ACC112 (cell line): ENCODE data around the gene UBL4B.

Source experiments
- H2AFZ ChIP-seq: fragments of 200-600 bp; sonication (generic); one replicate; pipeline ENCODE4 v1.6.0; 2017; ENCODE audit warnings: antibody characterized with exemption, low read length; ENCODE audit not compliant: unreplicated experiment
- H3K27ac ChIP-seq: fragments of 200-600 bp; sonication (generic); 2 replicates; pipeline ENCODE4 v1.5.1; 2014; ENCODE audit warnings: low read depth, mild to moderate bottlenecking, antibody characterized with exemption, low read length, moderate library complexity
- H3K27me3 ChIP-seq: fragments of 200-600 bp; sonication (generic); 2 replicates; pipeline ENCODE4 v1.6.1; 2014; ENCODE audit warnings: mild to moderate bottlenecking, antibody characterized with exemption, low read length, moderate library complexity, mixed read lengths; ENCODE audit not compliant: insufficient read depth
- H3K36me3 ChIP-seq: fragments of 200-600 bp; sonication (generic); 2 replicates; pipeline ENCODE4 v1.6.1; 2016; ENCODE audit warnings: mild to moderate bottlenecking, antibody characterized with exemption, low read length, moderate library complexity, mixed read lengths; ENCODE audit not compliant: insufficient read depth
- H3K4me1 ChIP-seq: fragments of 200-600 bp; sonication (generic); one replicate; pipeline ENCODE4 v1.6.1; 2016; ENCODE audit warnings: low read length, mixed read lengths; ENCODE audit not compliant: insufficient read depth, unreplicated experiment, control insufficient read depth
- H3K4me3 ChIP-seq: fragments of 200-600 bp; sonication (generic); 2 replicates; pipeline ENCODE4 v1.5.1; 2014; ENCODE audit warnings: mild to moderate bottlenecking, low read depth, low read length
- H3K79me2 ChIP-seq: fragments of 200-600 bp; sonication (generic); one replicate; pipeline ENCODE4 v1.6.0; 2016; ENCODE audit warnings: low read length; ENCODE audit not compliant: control insufficient read depth, unreplicated experiment, insufficient read depth

UBL4B gene

DNA sequence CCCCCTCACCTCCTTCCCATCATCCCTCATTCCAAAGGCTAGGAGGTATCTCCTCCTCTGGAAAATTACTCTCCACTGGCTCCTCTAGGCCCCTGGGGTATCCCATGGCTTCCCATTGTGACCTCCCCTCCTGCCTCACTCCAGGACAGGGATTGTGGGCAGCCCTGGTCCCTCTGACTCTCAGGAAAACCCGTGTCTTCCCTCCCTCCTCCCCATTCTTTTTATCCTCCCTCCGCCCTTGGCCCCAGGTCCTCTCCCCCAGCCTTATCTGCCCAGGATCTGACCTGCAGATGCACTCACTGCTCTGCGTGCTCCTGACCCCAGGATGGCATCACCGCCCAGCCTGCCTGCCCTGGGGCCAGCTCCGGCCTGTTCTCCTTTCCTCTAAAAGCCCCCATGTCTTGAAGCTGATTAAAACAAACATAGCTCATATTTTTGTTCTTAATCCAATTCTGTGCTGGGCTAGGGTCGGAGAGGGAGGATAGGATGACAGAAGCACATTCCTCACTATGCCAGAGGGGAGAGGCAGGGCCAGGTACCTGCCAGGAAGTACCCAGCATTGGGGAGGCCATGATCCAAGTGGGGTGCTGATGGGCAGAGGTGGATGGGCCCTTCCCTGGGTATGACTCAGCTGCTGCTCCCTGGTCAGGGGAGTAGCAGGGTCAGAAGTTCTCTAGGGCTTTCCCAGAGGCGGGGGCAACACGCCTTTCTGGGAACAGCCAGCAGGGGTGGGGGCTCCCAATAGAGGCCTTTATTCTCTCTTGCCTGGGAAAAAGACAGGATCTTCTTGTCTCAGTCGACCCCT is 13.8 kb upstream of the UBL4B start:
- H3K27me3 ChIP-seq: peaks cover 12% of the 10 kb centered on the region
- no peaks in the 10 kb centered on the region for H3K36me3 ChIP-seq
- H3K79me2 ChIP-seq: no peaks in the 10 kb centered on the region
- H3K27ac ChIP-seq: no peak overlapping the region
- H3K4me3 ChIP-seq: no peak overlapping the region
- H3K4me1 ChIP-seq: peaks cover 13% of the 10 kb centered on the region
- no peak overlapping the region for H2AFZ ChIP-seq

DNA sequence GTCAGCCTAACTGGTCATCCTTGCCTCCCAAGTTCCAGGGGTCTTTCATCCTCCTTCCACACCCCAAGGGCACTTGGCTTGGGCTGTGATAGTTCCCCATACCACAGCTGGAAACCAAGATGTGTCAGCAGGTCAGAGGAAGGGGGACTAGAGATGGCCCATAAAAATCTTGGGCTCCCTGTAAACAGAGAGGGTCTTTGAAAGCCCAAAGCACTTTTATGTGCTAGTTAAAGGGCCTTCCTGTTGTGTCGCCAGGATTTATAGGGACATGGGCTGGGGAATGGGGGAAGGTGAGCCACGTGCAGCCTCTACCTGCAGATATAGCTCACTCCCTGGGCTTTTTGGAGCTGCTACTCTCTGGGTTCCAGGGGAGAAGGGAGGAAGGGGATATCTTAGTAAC is 11.9 kb upstream of the UBL4B start:
- no peak overlapping the region for H2AFZ ChIP-seq
- H3K4me1 ChIP-seq: peaks cover 13% of the 10 kb centered on the region

DNA sequence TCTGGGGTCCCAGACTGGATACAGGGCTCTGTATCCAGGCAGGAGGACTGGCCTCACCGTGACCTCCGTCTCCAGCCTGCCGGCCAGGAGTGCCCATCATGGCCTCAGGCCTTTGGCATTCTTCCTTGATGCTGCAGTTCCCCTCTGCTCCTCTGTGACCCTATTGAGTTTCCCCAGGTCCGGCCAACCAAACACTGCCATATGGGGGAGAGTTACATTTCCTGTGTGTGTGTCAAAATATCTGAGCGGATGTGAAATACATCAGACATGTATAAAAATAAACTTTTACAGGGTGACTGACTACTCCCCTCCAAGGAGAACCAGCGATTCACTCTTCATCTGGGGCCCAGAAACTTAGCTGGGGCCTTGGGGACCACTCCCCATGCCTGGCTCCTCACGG is 10.2 kb upstream of the UBL4B start:
- H3K27me3 ChIP-seq: no peaks in the 10 kb centered on the region
- H3K27ac ChIP-seq: peak overlapping the region; percentile 20; the same call in 1 of the 2 replicates
- peaks cover 13% of the 10 kb centered on the region for H3K4me1 ChIP-seq
- H3K79me2 ChIP-seq: no peaks in the 10 kb centered on the region
- H3K4me3 ChIP-seq: no peak overlapping the region
- H2AFZ ChIP-seq: no peak overlapping the region
- no peaks in the 10 kb centered on the region for H3K36me3 ChIP-seq

More for the DNA sequence above, 11.9 kb upstream of the UBL4B start:
- Histone ChIP-seq H3K36me3 (no peaks in the 10 kb centered on the region), H3K79me2 (no peaks in the 10 kb centered on the region), H3K27ac (no peak overlapping the region), H3K4me3 (no peak overlapping the region), H3K27me3 (no peaks in the 10 kb centered on the region)

DNA sequence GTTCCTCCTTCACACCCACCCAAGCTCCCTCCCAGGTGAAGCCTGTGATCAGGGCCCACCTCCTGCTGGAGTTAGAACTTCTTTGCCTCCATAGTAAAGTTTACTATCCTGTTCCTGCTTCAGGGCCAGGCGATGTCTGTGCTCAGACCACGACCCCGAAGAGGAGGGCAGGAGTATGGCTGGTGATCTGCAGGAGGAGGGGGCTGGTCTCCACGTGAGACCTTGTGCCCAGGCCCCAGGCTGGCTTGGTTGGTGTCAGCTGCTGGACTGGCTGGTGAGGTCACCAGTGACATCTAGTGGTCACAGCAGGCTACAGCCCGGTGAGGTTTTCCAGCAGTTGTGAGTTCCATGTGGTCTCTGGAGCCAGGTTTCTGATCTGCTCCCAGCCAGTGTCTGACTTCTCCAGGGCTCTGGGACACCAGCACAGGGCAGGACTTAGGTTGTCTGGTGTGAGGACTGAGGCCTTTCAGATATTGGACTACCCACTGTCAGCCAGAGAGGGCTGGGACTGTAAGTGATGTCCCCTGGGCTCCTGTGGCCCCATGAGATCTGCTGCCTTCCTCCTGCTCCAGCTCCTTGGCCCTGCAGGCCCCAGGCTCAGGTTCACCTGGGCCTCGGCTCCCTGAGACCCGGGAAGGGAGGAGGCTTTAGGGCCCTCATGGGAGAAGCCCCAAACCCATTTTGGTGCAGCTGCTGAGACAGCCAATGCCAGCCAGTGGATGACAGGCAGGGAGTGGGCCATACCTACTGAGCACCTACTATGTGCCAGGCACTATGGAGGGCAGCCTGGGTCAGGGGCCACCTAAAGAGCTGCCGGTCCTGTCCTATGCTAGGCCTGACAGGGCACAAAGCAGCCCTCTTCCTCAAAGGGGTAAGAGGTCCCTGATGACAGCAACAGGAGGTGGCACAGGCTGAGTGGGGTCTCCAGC is 6.0 kb upstream of the UBL4B start:
- no peaks in the 10 kb centered on the region for H3K36me3 ChIP-seq

GRCh38 chr1:110107867-110108469 is 4.3 kb upstream of the UBL4B start:
- no peaks in the 10 kb centered on the region for H3K36me3 ChIP-seq
- no peak overlapping the region for H3K4me3 ChIP-seq
- no peak overlapping the region for H2AFZ ChIP-seq
- no peak overlapping the region for H3K27ac ChIP-seq
- no peaks in the 10 kb centered on the region for H3K79me2 ChIP-seq
- peaks cover 8% of the 10 kb centered on the region for H3K4me1 ChIP-seq
- H3K27me3 ChIP-seq: peaks cover 7% of the 10 kb centered on the region; the same call in 1 of the 2 replicates

More for the DNA sequence above, 6.0 kb upstream of the UBL4B start:
- no peak overlapping the region for H3K27ac ChIP-seq
- H3K27me3 ChIP-seq: no peaks in the 10 kb centered on the region
- no peak overlapping the region for H2AFZ ChIP-seq
- H3K4me1 ChIP-seq: peaks cover 19% of the 10 kb centered on the region
- no peaks in the 10 kb centered on the region for H3K79me2 ChIP-seq
- no peak overlapping the region for H3K4me3 ChIP-seq

- peaks cover 6% of the 10 kb centered on the region for H3K4me1 ChIP-seq
Measured at GRCh38 chr1:110111081-110111480, 1.2 kb upstream of the UBL4B start.

DNA sequence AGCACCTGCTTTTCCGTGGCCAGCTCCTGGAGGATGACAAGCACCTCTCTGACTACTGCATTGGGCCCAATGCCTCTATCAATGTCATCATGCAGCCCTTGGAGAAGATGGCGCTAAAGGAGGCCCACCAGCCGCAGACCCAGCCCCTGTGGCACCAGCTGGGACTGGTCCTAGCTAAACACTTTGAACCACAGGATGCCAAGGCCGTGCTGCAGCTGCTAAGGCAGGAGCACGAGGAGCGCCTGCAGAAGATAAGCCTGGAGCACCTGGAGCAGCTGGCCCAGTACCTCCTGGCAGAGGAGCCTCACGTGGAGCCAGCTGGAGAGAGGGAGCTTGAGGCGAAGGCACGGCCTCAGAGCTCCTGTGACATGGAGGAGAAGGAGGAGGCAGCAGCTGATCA is 413 bp downstream of the UBL4B start:
- Histone ChIP-seq H3K4me3 (no peak overlapping the region), H2AFZ (no peak overlapping the region), H3K4me1 (peaks cover 6% of the 10 kb centered on the region), H3K27me3 (peaks cover 13% of the 10 kb centered on the region), H3K79me2 (no peaks in the 10 kb centered on the region), H3K36me3 (no peaks in the 10 kb centered on the region), H3K27ac (no peak overlapping the region)

More at GRCh38 chr1:110111081-110111480, 1.2 kb upstream of the UBL4B start:
- Histone ChIP-seq H3K27ac (no peak overlapping the region), H3K79me2 (no peaks in the 10 kb centered on the region), H3K4me3 (no peak overlapping the region), H3K27me3 (peaks cover 13% of the 10 kb centered on the region), H2AFZ (no peak overlapping the region), H3K36me3 (no peaks in the 10 kb centered on the region)

GRCh38 chr1:110113551-110113950 is 1.3 kb downstream of the UBL4B start:
- H3K27me3 ChIP-seq: peaks cover 13% of the 10 kb centered on the region
- H2AFZ ChIP-seq: no peak overlapping the region
- no peaks in the 10 kb centered on the region for H3K79me2 ChIP-seq
- H3K36me3 ChIP-seq: no peaks in the 10 kb centered on the region
- H3K27ac ChIP-seq: no peak overlapping the region
- peaks cover 6% of the 10 kb centered on the region for H3K4me1 ChIP-seq
- H3K4me3 ChIP-seq: no peak overlapping the region

DNA sequence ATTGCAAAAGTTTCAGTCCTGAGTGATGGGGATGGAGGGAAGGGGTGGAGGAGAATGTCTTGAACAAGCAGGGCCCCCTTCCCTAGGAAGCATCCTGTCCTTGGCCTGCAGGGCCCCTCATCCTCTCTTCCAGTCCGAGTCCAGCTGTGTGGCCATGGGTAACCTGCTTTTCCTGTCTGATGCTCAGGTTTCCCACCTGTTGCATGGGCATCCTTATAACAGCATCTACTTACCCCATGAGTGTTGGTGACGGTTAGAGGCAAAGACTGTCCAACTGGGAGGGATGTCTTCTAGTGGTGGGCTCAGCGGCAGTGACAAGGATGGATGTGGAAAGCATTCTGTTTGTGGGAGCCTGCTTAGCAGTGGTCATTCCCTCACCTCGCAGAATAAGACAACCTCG is 1.9 kb downstream of the UBL4B start:
- Histone ChIP-seq H3K4me3 (no peak overlapping the region), H3K4me1 (peaks cover 6% of the 10 kb centered on the region), H2AFZ (no peak overlapping the region), H3K27ac (no peak overlapping the region), H3K36me3 (no peaks in the 10 kb centered on the region), H3K79me2 (no peaks in the 10 kb centered on the region), H3K27me3 (peaks cover 13% of the 10 kb centered on the region)

DNA sequence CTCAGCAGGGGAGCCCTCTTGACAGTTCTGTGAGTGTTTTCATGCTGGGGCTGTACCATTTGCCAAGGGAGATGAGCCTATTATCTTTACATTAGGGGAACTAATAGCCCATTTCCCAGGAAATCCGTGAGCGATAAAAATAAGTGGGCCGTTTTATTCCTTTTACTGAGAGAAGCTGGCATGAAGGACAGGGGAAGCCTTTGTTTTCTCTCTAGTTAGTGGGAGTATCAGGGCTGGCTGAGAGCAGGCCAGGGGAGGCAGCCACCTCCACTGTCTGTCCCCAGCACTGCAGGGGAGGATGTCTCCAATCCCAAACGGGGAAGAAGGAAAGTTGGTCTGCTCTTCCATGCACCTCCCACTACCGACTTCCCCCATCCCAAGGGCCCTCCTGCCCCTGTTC is 2.5 kb downstream of the UBL4B start:
- peaks cover 3% of the 10 kb centered on the region for H3K4me1 ChIP-seq
- H3K79me2 ChIP-seq: no peaks in the 10 kb centered on the region

More for the DNA sequence above, 2.5 kb downstream of the UBL4B start:
- H3K27me3 ChIP-seq: peaks cover 13% of the 10 kb centered on the region
- H3K27ac ChIP-seq: no peak overlapping the region
- H3K4me3 ChIP-seq: no peak overlapping the region
- H3K36me3 ChIP-seq: no peaks in the 10 kb centered on the region
- H2AFZ ChIP-seq: no peak overlapping the region
